GM18526 (cell line): Measurements from ENCODE around the gene APOA4.

Source experiments
- POLR2A ChIP-seq: IDR thresholded peaks from 3 replicates; pipeline ENCODE4 v1.6.1; 2011; ENCODE audit not compliant: insufficient read length; ENCODE audit errors: extremely low read depth

Gene APOA4

DNA sequence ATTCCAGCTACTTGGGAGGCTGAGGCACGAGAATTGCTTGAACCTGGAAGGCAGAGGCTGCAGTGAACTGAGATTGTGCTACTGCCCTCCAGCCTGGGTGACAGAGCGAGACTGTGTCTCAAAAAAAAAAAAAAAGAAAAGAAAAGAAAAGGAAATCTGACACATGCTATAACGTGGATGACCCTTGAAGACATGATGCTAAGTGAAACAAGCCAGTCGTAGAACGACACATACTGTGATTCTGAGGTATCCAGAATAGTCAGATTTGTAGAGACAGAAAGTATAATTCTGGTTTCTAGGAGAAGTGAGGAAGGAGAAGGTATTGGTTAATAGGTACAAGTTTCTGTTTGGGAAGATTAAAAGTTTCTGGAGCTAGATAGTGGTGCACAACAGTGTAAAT lies 24.7 kb downstream of the APOA4 start:
- TF ChIP-seq POLR2A = no peak

- no peak for TF ChIP-seq POLR2A
These were observed 25.3 kb downstream of the APOA4 start for GRCh38 chr11:116797816-116798215.

GRCh38 chr11:116796548-116796947 lies 26.6 kb downstream of the APOA4 start:
- TF ChIP-seq POLR2A = no peak

DNA sequence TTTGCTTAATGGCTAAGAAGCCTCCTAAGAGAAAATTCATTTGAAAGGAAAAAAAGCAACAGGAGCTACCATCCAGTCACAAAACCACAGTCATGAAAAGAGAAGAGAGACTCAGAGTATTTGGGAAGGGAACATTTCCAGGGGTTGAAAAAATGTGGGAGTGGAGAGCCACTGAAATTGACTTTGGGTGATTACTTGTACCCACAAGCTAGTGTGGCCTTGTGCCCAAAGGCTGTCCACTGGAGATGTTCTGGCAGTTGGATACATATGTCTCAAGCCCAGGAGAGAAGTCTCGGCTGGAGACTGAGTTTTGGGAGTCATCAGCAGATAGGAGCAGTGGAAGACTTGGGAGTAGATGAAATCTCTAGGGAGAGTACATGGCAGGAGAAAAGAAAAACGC lies 28.3 kb downstream of the APOA4 start:
- TF ChIP-seq POLR2A = no peak

- TF ChIP-seq POLR2A = no peak
These were observed 29.4 kb downstream of the APOA4 start for GRCh38 chr11:116793772-116794097.

- no peak for TF ChIP-seq POLR2A
These were observed 30.0 kb downstream of the APOA4 start for GRCh38 chr11:116792869-116793771.

GRCh38 chr11:116792144-116792868 lies 30.8 kb downstream of the APOA4 start:
- TF ChIP-seq POLR2A = no peak

DNA sequence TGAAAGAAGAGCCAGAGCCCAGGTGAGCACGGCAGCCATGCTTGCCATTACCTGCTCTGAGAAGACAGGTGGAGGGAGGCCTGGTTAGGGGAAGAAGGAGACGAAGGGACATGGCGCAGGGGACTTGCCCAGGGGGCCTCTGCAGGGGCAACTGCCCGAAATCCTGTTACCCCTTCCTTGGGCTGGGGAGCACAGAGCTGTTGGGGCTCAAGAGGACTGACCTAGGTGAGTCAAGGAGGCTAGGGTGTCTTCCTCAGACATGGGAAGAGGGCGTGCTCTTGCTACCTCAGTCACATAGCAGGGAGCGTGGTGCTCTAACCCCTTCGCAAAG lies 31.3 kb downstream of the APOA4 start, which contains the start of gene APOA5:
APOA5 (minus strand) TSS at position 67 of the 331 bp plus-strand sequence; CDS start at position 48, 19 bp downstream.
- TF ChIP-seq POLR2A = no peak

DNA sequence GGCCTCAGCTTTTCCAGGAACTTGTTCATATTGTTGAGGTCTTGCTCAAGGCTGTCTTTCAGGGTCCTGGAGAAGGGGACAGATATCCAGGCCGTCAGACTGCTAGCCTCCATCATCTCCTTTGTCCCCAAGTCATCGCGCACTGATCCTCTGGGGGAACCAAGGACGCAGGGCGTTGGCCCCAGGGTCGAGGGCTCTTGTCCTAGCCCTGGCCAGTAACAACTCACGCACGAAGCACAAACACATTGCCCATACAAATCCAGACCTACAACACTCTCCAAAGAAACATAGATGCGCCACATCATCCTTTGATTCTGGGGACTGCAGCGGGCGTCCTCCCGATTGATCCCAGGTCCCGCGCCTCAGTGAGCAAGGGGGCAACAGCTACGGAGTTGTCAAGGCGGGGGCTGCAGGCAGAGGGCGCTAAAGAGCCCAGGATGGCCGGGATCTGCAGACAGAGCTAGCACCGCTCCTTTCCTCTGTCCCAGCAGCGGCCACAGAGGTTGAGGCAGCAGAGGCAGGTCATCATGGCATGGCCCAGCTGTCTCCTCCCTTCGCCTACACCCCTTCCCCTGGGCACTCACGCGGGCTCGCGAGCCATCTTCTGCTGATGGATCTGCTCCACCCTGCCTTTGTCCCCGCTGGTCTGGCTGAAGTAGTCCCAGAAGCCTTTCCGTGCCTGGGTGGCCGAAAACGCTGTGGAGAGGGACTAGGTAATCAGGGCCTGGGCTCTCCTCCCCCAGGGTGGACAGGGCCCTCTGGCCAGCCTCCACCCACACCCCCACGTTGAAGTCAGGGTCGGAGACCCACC lies 31.9 kb downstream of the APOA4 start:
- TF ChIP-seq POLR2A = no peak

GRCh38 chr11:116790167-116791001 lies 32.7 kb downstream of the APOA4 start:
- TF ChIP-seq POLR2A = no peak

DNA sequence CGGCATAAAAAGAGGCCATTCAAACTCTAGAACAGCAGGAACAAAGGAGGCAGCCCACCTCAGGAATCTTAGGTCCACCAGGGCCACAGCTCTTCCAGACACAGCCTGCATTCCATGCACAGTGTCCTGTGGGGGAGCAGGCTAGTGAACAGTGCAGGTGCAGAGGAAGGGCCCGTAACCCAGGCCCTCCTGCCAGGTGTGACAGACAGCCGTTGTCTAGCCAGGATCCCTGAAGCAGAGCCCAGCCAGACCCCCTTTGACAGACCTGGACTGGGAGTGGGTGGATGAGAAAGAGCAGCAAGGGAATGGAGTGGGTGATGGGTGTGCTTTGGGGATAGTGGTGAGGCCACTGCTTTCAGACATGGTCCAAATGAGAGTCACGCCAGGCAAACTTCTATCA lies 34.1 kb downstream of the APOA4 start:
- no peak for TF ChIP-seq POLR2A

DNA sequence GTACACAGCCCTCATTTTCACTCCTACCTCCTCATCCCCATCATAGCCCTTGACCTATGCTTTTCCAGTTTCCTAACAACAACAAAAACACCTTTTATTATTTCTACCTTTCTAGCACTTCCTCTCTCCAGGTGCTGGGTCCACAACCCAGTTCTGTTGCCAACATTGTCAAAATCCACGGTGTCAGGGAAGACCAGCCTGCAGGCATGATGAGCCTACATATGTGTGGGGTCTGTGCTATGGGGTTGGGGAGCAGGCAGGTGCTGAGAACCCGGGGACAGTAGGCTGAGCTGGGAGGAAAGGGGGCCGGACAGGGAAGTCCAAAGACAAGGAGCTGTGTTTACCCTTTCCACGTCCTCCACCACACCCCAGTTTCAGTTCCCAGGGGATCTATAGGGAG lies 34.6 kb downstream of the APOA4 start:
- TF ChIP-seq POLR2A = no peak

DNA sequence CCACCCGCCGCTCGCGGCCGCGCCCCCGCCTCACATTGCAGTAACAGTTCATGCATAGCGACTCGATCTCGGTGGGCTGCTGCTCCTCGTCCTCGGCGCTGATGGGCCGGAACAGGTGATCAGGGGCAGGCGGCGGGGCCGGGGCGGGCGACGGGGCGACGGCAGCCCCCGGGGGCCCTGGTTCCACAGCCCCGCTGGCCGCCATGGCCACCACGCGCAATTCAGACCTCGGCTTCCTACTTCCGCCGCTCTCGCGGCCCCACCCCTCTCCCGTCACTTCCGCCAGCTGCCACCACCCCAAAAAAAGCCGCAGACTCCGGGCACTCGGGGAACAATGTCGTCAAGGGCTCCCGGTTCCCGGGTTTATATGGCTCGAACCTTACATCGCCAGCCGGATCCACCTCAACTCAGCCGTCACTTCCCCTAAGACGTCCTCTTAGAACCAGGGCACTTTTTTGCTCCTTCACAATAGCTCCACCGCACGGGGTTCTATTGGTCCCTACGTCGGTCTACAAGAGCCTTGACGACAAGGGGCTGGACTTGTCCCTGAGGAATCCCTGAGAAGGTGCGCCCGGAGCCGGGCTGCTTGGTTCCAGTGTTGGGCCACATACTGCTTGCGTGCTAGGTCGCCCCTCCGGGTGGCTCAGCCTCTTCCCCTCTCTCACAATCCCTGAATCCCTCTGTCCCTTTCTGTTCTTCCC lies 35.2 kb downstream of the APOA4 start, which contains the start of gene ZPR1:
ZPR1 (minus strand) TSS at position 238 of the 701 bp plus-strand sequence; CDS start at position 205, 33 bp downstream.
- peak; percentile 89 for TF ChIP-seq POLR2A

DNA sequence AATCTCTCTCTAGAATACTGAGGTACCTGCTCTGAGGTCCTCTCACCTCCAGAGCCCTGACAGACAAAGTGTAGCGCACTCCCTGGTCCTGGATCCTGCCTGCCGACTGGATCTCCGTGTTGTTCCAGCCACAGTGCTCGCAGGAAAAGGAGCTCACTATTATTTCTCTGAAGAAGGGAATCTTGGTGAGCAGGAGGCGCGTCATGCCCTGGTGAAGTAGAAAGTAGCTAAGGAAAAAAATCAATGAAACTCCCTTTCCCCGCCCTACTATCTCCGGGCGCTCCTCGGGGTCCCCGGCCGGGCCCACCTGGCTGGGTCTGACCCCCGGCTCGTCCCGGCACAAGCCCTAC lies 35.7 kb downstream of the APOA4 start:
- TF ChIP-seq POLR2A = no peak
